ENCODE measurements around the gene FN3K.

DNA sequence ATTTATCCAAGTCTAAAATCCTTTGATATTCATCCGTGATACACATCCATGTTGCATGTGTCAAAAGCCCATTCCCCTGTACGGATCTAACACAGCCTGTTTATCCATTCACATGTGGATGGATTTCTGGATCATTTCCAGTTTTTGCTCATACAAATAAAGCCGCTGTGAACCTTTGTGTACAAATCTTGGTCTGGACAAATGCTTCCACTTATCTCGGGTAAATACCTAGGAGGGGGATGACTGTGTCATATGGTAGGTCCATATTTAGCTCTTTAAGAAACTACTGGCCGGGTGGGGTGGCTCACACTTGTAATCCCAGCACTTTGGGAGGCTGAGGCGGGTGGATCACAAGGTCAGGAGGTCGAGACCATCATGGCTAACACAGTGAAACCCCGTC is 10.1 kb downstream of the FN3K start:
- TF ChIP-seq CTCF (tag by site-specific recombination; IDR thresholded peaks at IDR 0.05): no peak
- TF ChIP-seq, protein P1, sequence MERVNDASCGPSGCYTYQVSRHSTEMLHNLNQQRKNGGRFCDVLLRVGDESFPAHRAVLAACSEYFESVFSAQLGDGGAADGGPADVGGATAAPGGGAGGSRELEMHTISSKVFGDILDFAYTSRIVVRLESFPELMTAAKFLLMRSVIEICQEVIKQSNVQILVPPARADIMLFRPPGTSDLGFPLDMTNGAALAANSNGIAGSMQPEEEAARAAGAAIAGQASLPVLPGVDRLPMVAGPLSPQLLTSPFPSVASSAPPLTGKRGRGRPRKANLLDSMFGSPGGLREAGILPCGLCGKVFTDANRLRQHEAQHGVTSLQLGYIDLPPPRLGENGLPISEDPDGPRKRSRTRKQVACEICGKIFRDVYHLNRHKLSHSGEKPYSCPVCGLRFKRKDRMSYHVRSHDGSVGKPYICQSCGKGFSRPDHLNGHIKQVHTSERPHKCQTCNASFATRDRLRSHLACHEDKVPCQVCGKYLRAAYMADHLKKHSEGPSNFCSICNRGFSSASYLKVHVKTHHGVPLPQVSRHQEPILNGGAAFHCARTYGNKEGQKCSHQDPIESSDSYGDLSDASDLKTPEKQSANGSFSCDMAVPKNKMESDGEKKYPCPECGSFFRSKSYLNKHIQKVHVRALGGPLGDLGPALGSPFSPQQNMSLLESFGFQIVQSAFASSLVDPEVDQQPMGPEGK (tag by site-specific recombination; IDR thresholded peaks at IDR 0.05): no peak
- TF ChIP-seq ZNF660 (tag by site-specific recombination; IDR thresholded peaks at IDR 0.05): no peak
- TF ChIP-seq WT1 (tag by site-specific recombination; IDR thresholded peaks at IDR 0.05): no peak
- TF ChIP-seq MZF1 (tag by site-specific recombination; IDR thresholded peaks at IDR 0.05; ENCODE audit: borderline replicate concordance): no peak
- no peak for TF ChIP-seq HOXA7 (CRISPR knock-in tag; IDR thresholded peaks at IDR 0.05; ENCODE audit: borderline replicate concordance)
- TF ChIP-seq ZFP41 (tag by site-specific recombination; IDR thresholded peaks at IDR 0.05; ENCODE audit: borderline replicate concordance): no peak
- TF ChIP-seq OSR2 (tag by site-specific recombination; IDR thresholded peaks at IDR 0.05): no peak

Data from HEK293 (cell line).